T-helper 2 cell treated with Interferon-gamma antibody and Interleukin-4, amounts not matched to agents 5 μg/mL and 100 μg/mL, for 36 hours (primary cell): ENCODE results near the gene SLC50A1.
"Not testable (repeated sequence)": the region's sequence is repeated elsewhere in the genome, so short reads cannot be mapped to it uniquely, and the experiment has no call there.

ENCODE experiments used
- DNase-seq: peaks from one replicate; pipeline ENCODE4 v3.0.0; 2021; ENCODE audit warnings: low spot score
- H3K27ac Mint-ChIP-seq: one replicate; pipeline ENCODE4 v1.8.0; 2021; ENCODE audit warnings: mild to moderate bottlenecking, mixed read lengths
- H3K27me3 Mint-ChIP-seq: one replicate; pipeline ENCODE4 v1.8.0; 2021; ENCODE audit warnings: low read depth, mixed read lengths
- H3K36me3 Mint-ChIP-seq: one replicate; pipeline ENCODE4 v1.8.0; 2021; ENCODE audit warnings: low read depth, mixed read lengths
- H3K4me1 Mint-ChIP-seq: one replicate; pipeline ENCODE4 v1.8.0; 2021; ENCODE audit warnings: low read depth, mixed read lengths
- H3K4me3 Mint-ChIP-seq: one replicate; pipeline ENCODE4 v1.8.0; 2022; ENCODE audit warnings: mild to moderate bottlenecking, moderate library complexity, mixed read lengths
- H3K9me3 Mint-ChIP-seq: one replicate; pipeline ENCODE4 v1.8.0; 2021; ENCODE audit warnings: mixed read lengths

The SLC50A1 gene

GRCh38 chr1:155166471-155167165, 31.0 kb downstream of the SLC50A1 start:
- Mint-ChIP-seq H3K27ac (no peak overlapping the region), H3K4me3 (no peak overlapping the region), H3K4me1 (peaks cover 21% of the 10 kb centered on the region), H3K9me3 (no peaks in the 10 kb centered on the region), H3K36me3 (peaks cover 22% of the 10 kb centered on the region), H3K27me3 (no peaks in the 10 kb centered on the region)
- DNase-seq, result no peak

- H3K9me3 Mint-ChIP-seq, result no peaks in the 10 kb centered on the region
- H3K4me3 Mint-ChIP-seq, result peak overlapping the region; percentile 53
- H3K36me3 Mint-ChIP-seq, result peaks cover 29% of the 10 kb centered on the region
- H3K27me3 Mint-ChIP-seq, result no peaks in the 10 kb centered on the region
- peak; percentile 81 for DNase-seq
- H3K27ac Mint-ChIP-seq, result no peak overlapping the region
- H3K4me1 Mint-ChIP-seq, result peaks cover 28% of the 10 kb centered on the region
Observed at GRCh38 chr1:155167166-155168104, 31.8 kb downstream of the SLC50A1 start.

DNA sequence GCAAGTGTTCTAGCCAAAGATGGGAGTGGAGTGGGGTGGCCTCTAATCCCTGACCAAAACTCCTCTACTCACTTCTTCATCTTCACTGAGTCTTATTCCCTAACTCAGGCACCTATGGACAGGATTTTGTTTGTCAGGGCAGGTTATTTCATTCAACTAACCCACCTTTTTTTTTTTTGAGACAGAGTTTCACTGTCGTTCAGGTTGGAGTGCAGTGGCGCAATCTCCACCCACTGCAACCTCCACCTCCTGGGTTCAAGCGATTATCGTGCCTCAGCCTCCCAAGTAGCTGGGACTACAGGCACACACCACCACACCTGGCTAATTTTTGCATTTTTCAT, 32.4 kb downstream of the SLC50A1 start:
- Mint-ChIP-seq H3K4me3 (peak overlapping the region; percentile 53), H3K4me1 (peaks cover 30% of the 10 kb centered on the region), H3K36me3 (peaks cover 32% of the 10 kb centered on the region)
- H3K27me3 Mint-ChIP-seq, H3K9me3 Mint-ChIP-seq, H3K27ac Mint-ChIP-seq, DNase-seq: not testable (repeated sequence)

GRCh38 chr1:155168456-155169210, 33.0 kb downstream of the SLC50A1 start:
- no peak for DNase-seq
- no peak overlapping the region for H3K27ac Mint-ChIP-seq
- H3K27me3 Mint-ChIP-seq, result no peaks in the 10 kb centered on the region
- no peaks in the 10 kb centered on the region for H3K9me3 Mint-ChIP-seq
- H3K4me3 Mint-ChIP-seq, result no peak overlapping the region
- peaks cover 35% of the 10 kb centered on the region for H3K4me1 Mint-ChIP-seq
- peaks cover 35% of the 10 kb centered on the region for H3K36me3 Mint-ChIP-seq

DNA sequence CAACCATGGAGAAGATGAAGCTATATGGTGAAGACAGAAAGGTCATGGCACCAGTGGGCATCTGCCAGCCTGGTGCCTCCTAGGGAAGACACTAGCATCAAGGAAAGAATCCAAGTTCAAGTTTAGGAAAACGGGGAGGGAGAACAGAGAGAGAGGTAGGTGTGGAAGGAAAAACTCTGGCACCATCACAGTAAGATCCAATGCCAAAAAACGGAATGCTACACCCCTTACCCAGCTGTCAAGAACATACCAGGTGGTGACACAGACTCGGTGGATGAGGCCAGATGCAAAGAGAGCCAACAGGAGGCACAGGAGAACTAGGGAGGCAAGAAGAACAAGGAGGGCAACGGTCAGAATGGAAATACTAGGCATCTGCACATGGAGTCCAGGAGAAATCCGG, 33.9 kb downstream of the SLC50A1 start:
- Mint-ChIP-seq H3K27ac (peak overlapping the region; percentile 33), H3K27me3 (no peaks in the 10 kb centered on the region), H3K9me3 (no peaks in the 10 kb centered on the region), H3K4me3 (no peak overlapping the region), H3K4me1 (peaks cover 40% of the 10 kb centered on the region), H3K36me3 (peaks cover 35% of the 10 kb centered on the region)
- DNase-seq, result no peak

- Mint-ChIP-seq H3K4me3 (no peak overlapping the region), H3K4me1 (peaks cover 45% of the 10 kb centered on the region), H3K9me3 (no peaks in the 10 kb centered on the region), H3K27me3 (no peaks in the 10 kb centered on the region), H3K27ac (no peak overlapping the region), H3K36me3 (peaks cover 35% of the 10 kb centered on the region)
- DNase-seq, result no peak
Observed at GRCh38 chr1:155170101-155170785, 34.6 kb downstream of the SLC50A1 start.

DNA sequence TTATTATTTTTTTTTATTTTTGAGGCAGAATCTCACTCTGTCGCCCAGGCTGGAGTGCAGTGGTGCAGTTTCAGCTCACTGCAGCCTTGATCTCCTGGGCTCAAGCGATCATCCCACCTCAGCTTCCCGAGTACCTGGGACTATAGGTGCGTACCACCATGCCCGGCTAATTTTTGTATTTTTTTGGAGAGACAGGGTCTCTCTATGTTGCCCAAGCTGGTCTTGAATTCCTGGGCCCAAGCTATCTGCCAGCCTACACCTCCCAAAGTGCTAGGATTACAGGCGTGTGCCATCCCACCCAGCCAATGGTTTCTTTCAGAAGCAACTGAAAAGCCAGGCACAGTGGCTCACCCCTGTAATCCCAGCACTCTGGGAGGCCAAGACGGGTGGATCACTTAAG, 35.2 kb downstream of the SLC50A1 start:
- Mint-ChIP-seq H3K27me3 (no peaks in the 10 kb centered on the region), H3K4me3 (no peak overlapping the region), H3K4me1 (peaks cover 49% of the 10 kb centered on the region), H3K9me3 (no peaks in the 10 kb centered on the region), H3K36me3 (peaks cover 35% of the 10 kb centered on the region), H3K27ac (no peak overlapping the region)
- DNase-seq, result no peak

GRCh38 chr1:155171836-155172731, 36.4 kb downstream of the SLC50A1 start:
- Mint-ChIP-seq H3K36me3 (peaks cover 44% of the 10 kb centered on the region), H3K27me3 (no peaks in the 10 kb centered on the region), H3K27ac (peak overlapping the region; percentile 98), H3K4me1 (peaks cover 59% of the 10 kb centered on the region), H3K9me3 (no peaks in the 10 kb centered on the region), H3K4me3 (peak overlapping the region; percentile 95)
- no peak for DNase-seq

GRCh38 chr1:155172732-155173477, 37.3 kb downstream of the SLC50A1 start, which contains the start of gene KRTCAP2:
Gene KRTCAP2, minus strand, starts transcription at chr1:155173304. Its CDS starts 80 bp downstream, at chr1:155173224.
- peak; percentile 95 for DNase-seq
- Mint-ChIP-seq H3K27me3 (no peaks in the 10 kb centered on the region), H3K27ac (peak within 1 kb of the TSS; percentile 98), H3K4me1 (peaks cover 55% of the 10 kb centered on the region), H3K36me3 (peaks cover 47% of the 10 kb centered on the region), H3K4me3 (peak within 1 kb of the TSS; percentile 95), H3K9me3 (no peaks in the 10 kb centered on the region)

- Mint-ChIP-seq H3K4me3 (peak within 1 kb of the TSS; percentile 95), H3K4me1 (peaks cover 53% of the 10 kb centered on the region), H3K27me3 (no peaks in the 10 kb centered on the region), H3K36me3 (peaks cover 44% of the 10 kb centered on the region), H3K27ac (peak within 1 kb of the TSS; percentile 98), H3K9me3 (no peaks in the 10 kb centered on the region)
- DNase-seq, result peak; percentile 71
Observed at GRCh38 chr1:155173478-155174323, 38.0 kb downstream of the SLC50A1 start, which contains the start of gene TRIM46. Gene TRIM46, plus strand, starts transcription at chr1:155173849. Its CDS starts 118 bp downstream, at chr1:155173967.
